WTC11 (cell line): ENCODE results near the gene ITPK1.

ENCODE experiments used
- CTCF ChIP-seq: fragments of 200-600 bp; IDR thresholded peaks from 2 replicates; pipeline ENCODE4 v1.8.0; 2022; ENCODE audit warnings: antibody characterized with exemption
- HMGXB4 ChIP-seq: sonication (generic); formaldehyde crosslinking; IDR thresholded peaks from 2 replicates; pipeline ENCODE4 v1.8.1; 2023; ENCODE audit warnings: mild to moderate bottlenecking, moderate library complexity, missing genetic modification reagents

GRCh38 chr14:92961567-92961855 lies 154.2 kb downstream of the ITPK1 start:
- TF ChIP-seq CTCF, result no peak
- no peak for TF ChIP-seq HMGXB4 (CRISPR knock-in tag)
